HepG2 (cell line): Measurements from ENCODE around the gene GLB1L3. TPM values are rescaled to one million over a fixed set of nuclear protein-coding genes. Genes with fewer than 3 reads are reported as not detected.

Source experiments
- ARHGAP35 ChIP-seq: sonication (generic); formaldehyde crosslinking; IDR thresholded peaks from 2 replicates; pipeline ENCODE4 v1.9.0; 2022; ENCODE audit warnings: mild to moderate bottlenecking, inconsistent platforms, moderate library complexity, missing genetic modification reagents, borderline replicate concordance
- ATF7 ChIP-seq, 2 experiments: fragments of 450-650 bp in 1 of 2; sonication (generic) in 1 of 2; formaldehyde crosslinking in 1 of 2; IDR thresholded peaks; 2 replicates each; pipeline versions ENCODE4 v1.4.0 to v1.6.1; 2016 to 2020; ENCODE audit warnings: antibody characterized with exemption in 1 of 2, mild to moderate bottlenecking in 1 of 2, missing genetic modification reagents in 1 of 2
- BRCA1 ChIP-seq: sonication (generic); formaldehyde crosslinking; IDR thresholded peaks from 2 replicates; pipeline ENCODE4 v1.4.0; 2020; ENCODE audit warnings: missing genetic modification reagents
- KMT2A ChIP-seq: sonication (generic); formaldehyde crosslinking; IDR thresholded peaks from 2 replicates; pipeline ENCODE4 v1.4.0; 2020; ENCODE audit warnings: missing genetic modification reagents
- MEF2D ChIP-seq: sonication (generic); formaldehyde crosslinking; IDR thresholded peaks from 2 replicates; pipeline ENCODE4 v1.5.1; 2020; ENCODE audit warnings: mild to moderate bottlenecking, missing genetic modification reagents
- MIER2 ChIP-seq: IDR thresholded peaks from 2 replicates; pipeline ENCODE4 v1.6.1; 2016; ENCODE audit warnings: missing biosample characterization, missing genetic modification reagents
- MTA3 ChIP-seq: sonication (generic); formaldehyde crosslinking; IDR thresholded peaks from 2 replicates; pipeline ENCODE4 v1.4.0; 2020; ENCODE audit warnings: missing genetic modification reagents
- MXD4 ChIP-seq: IDR thresholded peaks from 2 replicates; pipeline ENCODE4 v1.6.1; 2016; ENCODE audit warnings: mild to moderate bottlenecking, missing biosample characterization, missing genetic modification reagents
- MXI1 ChIP-seq: IDR thresholded peaks from 3 replicates; pipeline ENCODE4 v1.6.1; 2012; ENCODE audit warnings: low read depth, low read length, inconsistent platforms, borderline replicate concordance
- NFE2L2 ChIP-seq: fragments of 150-350 bp; IDR thresholded peaks from 2 replicates; pipeline ENCODE4 v1.6.1; 2014; ENCODE audit warnings: low read length
- NR2C2 ChIP-seq: sonication (generic); formaldehyde crosslinking; IDR thresholded peaks from 2 replicates; pipeline ENCODE4 v1.4.0; 2020; ENCODE audit warnings: missing genetic modification reagents, mild to moderate bottlenecking, moderate library complexity, borderline replicate concordance
- PLRG1 ChIP-seq: fragments of 450-650 bp; conservative IDR thresholded peaks from 2 replicates; pipeline ENCODE4 v1.6.1; 2016
- PPARG ChIP-seq: conservative IDR thresholded peaks from 2 replicates; pipeline ENCODE4 v1.6.1; 2016; ENCODE audit warnings: missing biosample characterization, missing genetic modification reagents
- REXO4 ChIP-seq: sonication (generic); formaldehyde crosslinking; IDR thresholded peaks from 2 replicates; pipeline ENCODE4 v1.8.0; 2022; ENCODE audit warnings: missing genetic modification reagents, mild to moderate bottlenecking, borderline replicate concordance
- ZNF354B ChIP-seq: sonication (generic); formaldehyde crosslinking; IDR thresholded peaks from 2 replicates; pipeline ENCODE4 v1.8.0; 2022; ENCODE audit warnings: mild to moderate bottlenecking, missing genetic modification reagents
- ZNF446 ChIP-seq: sonication (generic); formaldehyde crosslinking; IDR thresholded peaks from 2 replicates; pipeline ENCODE4 v1.5.0; 2020; ENCODE audit warnings: mild to moderate bottlenecking, missing genetic modification reagents
- ZNF614 ChIP-seq: IDR thresholded peaks from 2 replicates; pipeline ENCODE4 v1.6.1; 2018; ENCODE audit warnings: missing biosample characterization, missing genetic modification reagents, inconsistent platforms, borderline replicate concordance
- ZNF619 ChIP-seq: sonication (generic); formaldehyde crosslinking; IDR thresholded peaks from 2 replicates; pipeline ENCODE4 v1.4.0; 2020; ENCODE audit warnings: mild to moderate bottlenecking, missing genetic modification reagents
- ZSCAN21 ChIP-seq: sonication (generic); formaldehyde crosslinking; IDR thresholded peaks from 2 replicates; pipeline ENCODE4 v1.8.0; 2022; ENCODE audit warnings: mild to moderate bottlenecking, missing genetic modification reagents, moderate library complexity, borderline replicate concordance
- ZSCAN30 ChIP-seq: sonication (generic); formaldehyde crosslinking; IDR thresholded peaks from 2 replicates; pipeline ENCODE4 v1.5.0; 2020; ENCODE audit warnings: mild to moderate bottlenecking, missing genetic modification reagents
- polyA plus RNA-seq, 8 experiments: library from polyadenylated mRNA; depleted of rRNA in 3 of 8; stranded (reverse) in 7 of 8; unstranded in 1 of 8; fragments of >200 nt; fragmentation: Illumina TruSeq in 4 of 8; extraction: Trizol in 4 of 8; gene quantifications; 2 replicates each; pipeline versions ENCODE4 v1.2.1 to v1.2.3, GENCODE V29; 2011 to 2016; ENCODE audit warnings: low read depth in 4 of 8, missing spikeins in 1 of 8, mixed read lengths in 1 of 8; ENCODE audit not compliant: insufficient read depth in 1 of 8
- total RNA-seq, 5 experiments: library from RNA; depleted of rRNA; stranded (reverse); fragments of >200 nt; fragmentation: Illumina TruSeq; extraction: Trizol; gene quantifications; 2 replicates each; pipeline ENCODE4 v1.2.3, GENCODE V29; 2016; ENCODE audit warnings: low read depth in 1 of 5
- TF ChIP-seq, protein P1 (sequence below): sonication (generic); formaldehyde crosslinking; IDR thresholded peaks from 2 replicates; pipeline ENCODE4 v1.4.0; 2020; ENCODE audit warnings: missing genetic modification reagents
- TF ChIP-seq, protein P2 (sequence below): IDR thresholded peaks from 2 replicates; pipeline ENCODE4 v1.6.1; 2016; ENCODE audit warnings: missing compliant biosample characterization, missing genetic modification reagents, borderline replicate concordance
- TF ChIP-seq, protein P3 (sequence below): sonication (generic); formaldehyde crosslinking; conservative IDR thresholded peaks from 2 replicates; pipeline ENCODE4 v1.8.0; 2022; ENCODE audit warnings: low read depth, missing genetic modification reagents

GLB1L3 gene
- total and polyA plus RNA-seq, 2 of the 13 experiments (the other 11 are each of a cell fraction or from before 2014, with no cell fraction given), result not detected

DNA sequence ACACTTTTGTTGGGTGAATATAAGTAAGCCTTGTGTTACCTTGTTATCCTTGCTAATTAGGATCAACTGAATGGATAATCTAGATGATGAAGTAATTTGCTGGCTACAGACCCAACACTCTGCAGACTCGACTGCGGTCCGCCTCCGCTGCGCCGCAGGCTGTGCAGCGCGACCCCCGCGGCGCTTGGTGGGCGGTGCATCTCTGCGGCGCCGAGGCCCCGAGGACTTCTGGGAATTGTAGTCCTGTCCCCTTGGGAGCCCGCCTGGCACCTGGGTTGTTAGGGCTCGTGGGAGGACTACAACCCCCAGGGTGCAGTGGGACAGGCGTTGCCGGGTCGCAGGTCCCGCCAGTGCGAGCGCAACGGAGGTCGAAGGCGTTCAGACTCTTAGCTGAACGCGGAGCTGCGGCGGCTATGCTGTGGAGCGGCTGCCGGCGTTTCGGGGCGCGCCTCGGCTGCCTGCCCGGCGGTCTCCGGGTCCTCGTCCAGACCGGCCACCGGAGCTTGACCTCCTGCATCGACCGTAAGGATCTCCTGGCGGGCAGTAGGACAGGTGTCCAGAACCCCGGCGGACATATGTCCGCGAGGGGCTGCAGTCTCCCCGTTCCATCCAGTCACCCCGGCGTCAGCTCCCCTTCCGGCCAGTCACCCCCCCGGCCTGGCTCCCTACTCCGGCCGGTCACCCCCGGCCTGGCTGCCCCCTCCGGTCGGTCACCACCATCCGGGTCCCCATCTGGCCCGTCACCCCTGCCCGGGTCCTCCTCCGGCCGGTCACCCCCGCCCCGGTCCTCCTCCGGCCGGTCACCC lies 22.8 kb upstream of the GLB1L3 start, which contains the start of the genes ACAD8 and THYN1 (continued):
- TF ChIP-seq, protein P1, sequence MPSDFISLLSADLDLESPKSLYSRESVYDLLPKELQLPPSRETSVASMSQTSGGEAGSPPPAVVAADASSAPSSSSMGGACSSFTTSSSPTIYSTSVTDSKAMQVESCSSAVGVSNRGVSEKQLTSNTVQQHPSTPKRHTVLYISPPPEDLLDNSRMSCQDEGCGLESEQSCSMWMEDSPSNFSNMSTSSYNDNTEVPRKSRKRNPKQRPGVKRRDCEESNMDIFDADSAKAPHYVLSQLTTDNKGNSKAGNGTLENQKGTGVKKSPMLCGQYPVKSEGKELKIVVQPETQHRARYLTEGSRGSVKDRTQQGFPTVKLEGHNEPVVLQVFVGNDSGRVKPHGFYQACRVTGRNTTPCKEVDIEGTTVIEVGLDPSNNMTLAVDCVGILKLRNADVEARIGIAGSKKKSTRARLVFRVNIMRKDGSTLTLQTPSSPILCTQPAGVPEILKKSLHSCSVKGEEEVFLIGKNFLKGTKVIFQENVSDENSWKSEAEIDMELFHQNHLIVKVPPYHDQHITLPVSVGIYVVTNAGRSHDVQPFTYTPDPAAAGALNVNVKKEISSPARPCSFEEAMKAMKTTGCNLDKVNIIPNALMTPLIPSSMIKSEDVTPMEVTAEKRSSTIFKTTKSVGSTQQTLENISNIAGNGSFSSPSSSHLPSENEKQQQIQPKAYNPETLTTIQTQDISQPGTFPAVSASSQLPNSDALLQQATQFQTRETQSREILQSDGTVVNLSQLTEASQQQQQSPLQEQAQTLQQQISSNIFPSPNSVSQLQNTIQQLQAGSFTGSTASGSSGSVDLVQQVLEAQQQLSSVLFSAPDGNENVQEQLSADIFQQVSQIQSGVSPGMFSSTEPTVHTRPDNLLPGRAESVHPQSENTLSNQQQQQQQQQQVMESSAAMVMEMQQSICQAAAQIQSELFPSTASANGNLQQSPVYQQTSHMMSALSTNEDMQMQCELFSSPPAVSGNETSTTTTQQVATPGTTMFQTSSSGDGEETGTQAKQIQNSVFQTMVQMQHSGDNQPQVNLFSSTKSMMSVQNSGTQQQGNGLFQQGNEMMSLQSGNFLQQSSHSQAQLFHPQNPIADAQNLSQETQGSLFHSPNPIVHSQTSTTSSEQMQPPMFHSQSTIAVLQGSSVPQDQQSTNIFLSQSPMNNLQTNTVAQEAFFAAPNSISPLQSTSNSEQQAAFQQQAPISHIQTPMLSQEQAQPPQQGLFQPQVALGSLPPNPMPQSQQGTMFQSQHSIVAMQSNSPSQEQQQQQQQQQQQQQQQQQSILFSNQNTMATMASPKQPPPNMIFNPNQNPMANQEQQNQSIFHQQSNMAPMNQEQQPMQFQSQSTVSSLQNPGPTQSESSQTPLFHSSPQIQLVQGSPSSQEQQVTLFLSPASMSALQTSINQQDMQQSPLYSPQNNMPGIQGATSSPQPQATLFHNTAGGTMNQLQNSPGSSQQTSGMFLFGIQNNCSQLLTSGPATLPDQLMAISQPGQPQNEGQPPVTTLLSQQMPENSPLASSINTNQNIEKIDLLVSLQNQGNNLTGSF, result no peak
- TF ChIP-seq NFE2L2, result no peak
- TF ChIP-seq ZNF354B (CRISPR knock-in tag), result no peak
- peak; percentile 98 for TF ChIP-seq KMT2A
- TF ChIP-seq REXO4, result no peak
- TF ChIP-seq NR2C2 (CRISPR knock-in tag), result peak; percentile 99
- TF ChIP-seq PPARG, result peak; percentile 61
- TF ChIP-seq MTA3 (CRISPR knock-in tag), result no peak
- TF ChIP-seq, protein P2, sequence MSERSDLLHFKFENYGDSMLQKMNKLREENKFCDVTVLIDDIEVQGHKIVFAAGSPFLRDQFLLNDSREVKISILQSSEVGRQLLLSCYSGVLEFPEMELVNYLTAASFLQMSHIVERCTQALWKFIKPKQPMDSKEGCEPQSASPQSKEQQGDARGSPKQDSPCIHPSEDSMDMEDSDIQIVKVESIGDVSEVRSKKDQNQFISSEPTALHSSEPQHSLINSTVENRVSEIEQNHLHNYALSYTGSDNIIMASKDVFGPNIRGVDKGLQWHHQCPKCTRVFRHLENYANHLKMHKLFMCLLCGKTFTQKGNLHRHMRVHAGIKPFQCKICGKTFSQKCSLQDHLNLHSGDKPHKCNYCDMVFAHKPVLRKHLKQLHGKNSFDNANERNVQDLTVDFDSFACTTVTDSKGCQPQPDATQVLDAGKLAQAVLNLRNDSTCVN, result peak; percentile 19; the same call in 1 of the 2 replicates
- TF ChIP-seq MEF2D (CRISPR knock-in tag), result no peak; the same call in 1 of the 2 replicates
- TF ChIP-seq, protein P3, sequence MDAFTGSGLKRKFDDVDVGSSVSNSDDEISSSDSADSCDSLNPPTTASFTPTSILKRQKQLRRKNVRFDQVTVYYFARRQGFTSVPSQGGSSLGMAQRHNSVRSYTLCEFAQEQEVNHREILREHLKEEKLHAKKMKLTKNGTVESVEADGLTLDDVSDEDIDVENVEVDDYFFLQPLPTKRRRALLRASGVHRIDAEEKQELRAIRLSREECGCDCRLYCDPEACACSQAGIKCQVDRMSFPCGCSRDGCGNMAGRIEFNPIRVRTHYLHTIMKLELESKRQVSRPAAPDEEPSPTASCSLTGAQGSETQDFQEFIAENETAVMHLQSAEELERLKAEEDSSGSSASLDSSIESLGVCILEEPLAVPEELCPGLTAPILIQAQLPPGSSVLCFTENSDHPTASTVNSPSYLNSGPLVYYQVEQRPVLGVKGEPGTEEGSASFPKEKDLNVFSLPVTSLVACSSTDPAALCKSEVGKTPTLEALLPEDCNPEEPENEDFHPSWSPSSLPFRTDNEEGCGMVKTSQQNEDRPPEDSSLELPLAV, result no peak
- peak; percentile 83; the same call in 2 of the 3 replicates for TF ChIP-seq MXI1
- TF ChIP-seq ZNF614 (CRISPR knock-in tag), result peak; percentile 83
- no peak for TF ChIP-seq BRCA1 (CRISPR knock-in tag)
- no peak for TF ChIP-seq ZSCAN30 (CRISPR knock-in tag)
- TF ChIP-seq MXD4, result peak; percentile 61; the same call in 1 of the 2 replicates
- no peak for TF ChIP-seq ZSCAN21
- no peak for TF ChIP-seq PLRG1
- TF ChIP-seq ATF7 (IDR thresholded peaks at IDR 0.05), result no peak
- TF ChIP-seq ATF7 (CRISPR knock-in tag; IDR thresholded peaks at IDR 0.05), result no peak
- no peak for TF ChIP-seq ZNF619
- no peak; the same call in 1 of the 2 replicates for TF ChIP-seq ARHGAP35
- peak; percentile 49; the same call in 1 of the 2 replicates for TF ChIP-seq ZNF446 (CRISPR knock-in tag)
- no peak; the same call in 1 of the 2 replicates for TF ChIP-seq MIER2
